Cardiac muscle cell (in vitro differentiated cells and primary cell): ENCODE measurements around the gene ADCY3. TPM values are rescaled to one million over a fixed set of nuclear protein-coding genes. Genes with fewer than 3 reads are reported as not detected.

Source experiments
- DNase-seq, 2 donors: peaks; one replicate each; pipeline versions ENCODE4 v3.0.0 to v3.0.0-alpha.2; 2010 to 2017; ENCODE audit warnings: low read depth in 1 of 2, low spot score in 1 of 2
- H3K27ac ChIP-seq: fragments of 200-600 bp; sonication (generic); 2 replicates; pipeline ENCODE4 v1.5.1; 2016
- H3K27me3 ChIP-seq: fragments of 200-600 bp; sonication (generic); 2 replicates; pipeline ENCODE4 v1.6.0; 2016; ENCODE audit warnings: control low read depth
- H3K36me3 ChIP-seq: fragments of 200-600 bp; sonication (generic); 2 replicates; pipeline ENCODE4 v1.5.1; 2016; ENCODE audit warnings: control low read depth
- H3K4me1 ChIP-seq: fragments of 200-600 bp; sonication (generic); 2 replicates; pipeline ENCODE4 v1.8.1; 2017; ENCODE audit warnings: low read depth, mild to moderate bottlenecking, mixed run types
- H3K4me3 ChIP-seq: fragments of 200-600 bp; sonication (generic); 2 replicates; pipeline ENCODE4 v1.5.1; 2016; ENCODE audit warnings: mild to moderate bottlenecking
- H3K9me3 ChIP-seq: fragments of 200-600 bp; sonication (generic); 2 replicates; pipeline ENCODE4 v1.5.1; 2017; ENCODE audit warnings: low read depth, mild to moderate bottlenecking, control low read depth
- CTCF ChIP-seq: IDR thresholded peaks from 2 replicates; pipeline ENCODE4 v1.5.1; 2012; ENCODE audit warnings: low read depth, mild to moderate bottlenecking, low read length
- polyA plus RNA-seq: library from polyadenylated mRNA; unstranded; fragments of >200 nt; fragmentation: Nextera tagmentation; extraction: Ambion mirVana; gene quantifications from 2 replicates; pipeline ENCODE4 v1.2.1, GENCODE V29; 2016
- total RNA-seq: library from RNA; depleted of rRNA; stranded (reverse); fragments of >200 nt; gene quantifications from 2 replicates; pipeline ENCODE4 v1.2.3, GENCODE V29; 2016

The ADCY3 gene
- total and polyA plus RNA-seq, 2 experiments from 2014 or later: 2.3 to 9.2 TPM

- DNase-seq: no peak
Measured at GRCh38 chr2:24844023-24844685, 75.9 kb downstream of the ADCY3 start.

GRCh38 chr2:24843330-24843860, 76.6 kb downstream of the ADCY3 start:
- H3K36me3 ChIP-seq: no peaks in the 10 kb centered on the region
- no peak overlapping the region for H3K27ac ChIP-seq
- H3K4me3 ChIP-seq: no peak overlapping the region
- no peaks in the 10 kb centered on the region for H3K27me3 ChIP-seq
- no peak for DNase-seq
- H3K4me1 ChIP-seq: no peaks in the 10 kb centered on the region
- TF ChIP-seq CTCF: no peak
- no peaks in the 10 kb centered on the region for H3K9me3 ChIP-seq

More at GRCh38 chr2:24844023-24844685, 75.9 kb downstream of the ADCY3 start:
- H3K4me1 ChIP-seq: no peaks in the 10 kb centered on the region
- H3K9me3 ChIP-seq: no peaks in the 10 kb centered on the region
- no peak for TF ChIP-seq CTCF
- H3K27me3 ChIP-seq: no peaks in the 10 kb centered on the region
- no peak overlapping the region for H3K4me3 ChIP-seq
- H3K36me3 ChIP-seq: no peaks in the 10 kb centered on the region
- H3K27ac ChIP-seq: no peak overlapping the region

GRCh38 chr2:24842081-24843050, 77.7 kb downstream of the ADCY3 start:
- Histone ChIP-seq H3K36me3 (no peaks in the 10 kb centered on the region), H3K27me3 (no peaks in the 10 kb centered on the region), H3K27ac (no peak overlapping the region), H3K4me3 (no peak overlapping the region), H3K9me3 (no peaks in the 10 kb centered on the region), H3K4me1 (no peaks in the 10 kb centered on the region)
- DNase-seq: no peak
- no peak for TF ChIP-seq CTCF

- H3K4me1 ChIP-seq: no peaks in the 10 kb centered on the region
- H3K4me3 ChIP-seq: no peak overlapping the region
- no peaks in the 10 kb centered on the region for H3K36me3 ChIP-seq
- H3K27me3 ChIP-seq: no peaks in the 10 kb centered on the region
- TF ChIP-seq CTCF: no peak
- no peak overlapping the region for H3K27ac ChIP-seq
- H3K9me3 ChIP-seq: no peaks in the 10 kb centered on the region
- DNase-seq: no peak
Measured at GRCh38 chr2:24840962-24841945, 78.8 kb downstream of the ADCY3 start.
